Measurements from ENCODE around the gene ARL6IP4.
A peak's percentile ranks its signal among the peaks of the same experiment; 100 is the strongest.

Gene ARL6IP4

GRCh38 chr12:122959566-122960192 is 20.8 kb upstream of the ARL6IP4 start:
- no peak for DNase-seq

- no peak for DNase-seq
Measured at GRCh38 chr12:122960193-122960569, 20.3 kb upstream of the ARL6IP4 start.

- DNase-seq, result no peak
Measured at GRCh38 chr12:122961531-122962329, 18.8 kb upstream of the ARL6IP4 start.

- peak; percentile 24 for DNase-seq
Measured at GRCh38 chr12:122963941-122964265, 16.6 kb upstream of the ARL6IP4 start.

- no peak for DNase-seq
Measured at GRCh38 chr12:122964439-122965257, 15.8 kb upstream of the ARL6IP4 start.

GRCh38 chr12:122965321-122965751 is 15.1 kb upstream of the ARL6IP4 start:
- DNase-seq, result no peak

GRCh38 chr12:122965851-122966742 is 14.4 kb upstream of the ARL6IP4 start, which contains the start of gene ABCB9:
Gene ABCB9, minus strand, starts transcription at chr12:122966463. Its CDS starts 6,228 bp downstream, at chr12:122960235.
- peak; percentile 46 for DNase-seq

GRCh38 chr12:122966743-122967550 is 13.5 kb upstream of the ARL6IP4 start:
- no peak for DNase-seq

GRCh38 chr12:122968104-122968503 is 12.4 kb upstream of the ARL6IP4 start:
- no peak for DNase-seq

- peak; percentile 23 for DNase-seq
Measured at GRCh38 chr12:122969676-122970075, 10.8 kb upstream of the ARL6IP4 start.

- peak; percentile 87 for DNase-seq
Measured at GRCh38 chr12:122974274-122974891, 6.1 kb upstream of the ARL6IP4 start.

GRCh38 chr12:122974892-122975789 is 5.3 kb upstream of the ARL6IP4 start, which contains the start of gene OGFOD2:
Gene OGFOD2, plus strand, starts transcription at chr12:122975244. Its CDS starts 8 bp downstream, at chr12:122975252.
- peak; percentile 70 for DNase-seq

GRCh38 chr12:122975790-122976647 is 4.5 kb upstream of the ARL6IP4 start:
- DNase-seq, result no peak

GRCh38 chr12:122976648-122976975 is 3.9 kb upstream of the ARL6IP4 start:
- no peak for DNase-seq

GRCh38 chr12:122977153-122977552 is 3.3 kb upstream of the ARL6IP4 start:
- DNase-seq, result no peak

GRCh38 chr12:122977655-122978392 is 2.7 kb upstream of the ARL6IP4 start:
- DNase-seq, result no peak

GRCh38 chr12:122978507-122978955 is 1.9 kb upstream of the ARL6IP4 start:
- no peak for DNase-seq

Data from DMS 273 treated with DMSO at 0.1 percent for 48 hours (cell line).